B cell (primary cell): ENCODE measurements around the gene RAB24. TPM values are rescaled to one million over a fixed set of nuclear protein-coding genes. Genes with fewer than 3 reads are reported as not detected.

Source experiments
- ATAC-seq: fragments of 200-7000 bp; cut with Tn5 transposase; one replicate; pipeline ENCODE4 v1.10.0; 2021; ENCODE audit warnings: low read depth, mild to moderate bottlenecking, moderate number of reproducible peaks, moderate library complexity
- CTCF ChIA-PET: fragments of 350-600 bp; sonication (Branson Sonifier 250); formaldehyde crosslinking; loops from one replicate; lab custom pipeline; 2021; ENCODE audit warnings: antibody characterized with exemption, inconsistent platforms; lab: Charles Lee
- POLR2A ChIA-PET: fragments of 350-600 bp; sonication (Branson Sonifier 250); formaldehyde crosslinking; loops from one replicate; lab custom pipeline; 2021; ENCODE audit warnings: antibody characterized with exemption; lab: Charles Lee
- DNase-seq: peaks from one replicate; pipeline ENCODE4 v3.0.0; 2013
- H2AFZ ChIP-seq: 2 replicates; pipeline ENCODE4 v1.6.1; 2012; ENCODE audit warnings: mild to moderate bottlenecking, low read depth, low read length; ENCODE audit not compliant: insufficient read depth, poor library complexity, severe bottlenecking
- H3K27ac ChIP-seq, 2 donors: 1 replicate in 1 of 2; 2 replicates in 1 of 2; pipeline ENCODE4 v1.5.1; 2012 to 2013; ENCODE audit warnings: low read length in 2 of 2, mild to moderate bottlenecking in 2 of 2, moderate library complexity in 1 of 2
- H3K27me3 ChIP-seq, 4 experiments: fragments of 200-600 bp in 1 of 4; sonication (generic) in 1 of 4; replicated peaks in 1 of 4; 1 replicate in 2 of 4; 2 replicates in 2 of 4; pipeline versions ENCODE4 v1.6.1 to v1.7.0; 2013 to 2016; ENCODE audit warnings: low read length in 3 of 4, mild to moderate bottlenecking in 2 of 4, mixed read lengths in 1 of 4, moderate library complexity in 1 of 4; ENCODE audit not compliant: insufficient read depth in 4 of 4, control insufficient read depth in 3 of 4; ENCODE audit errors: control extremely low read depth in 1 of 4
- H3K36me3 ChIP-seq, 2 experiments: replicated peaks in 1 of 2; 1 replicate in 1 of 2; 2 replicates in 1 of 2; pipeline versions ENCODE4 v1.6.1 to v1.7.1; 2013; ENCODE audit warnings: low read length in 1 of 2; ENCODE audit not compliant: insufficient read depth in 2 of 2, control insufficient read depth in 1 of 2; ENCODE audit errors: control extremely low read depth in 1 of 2, extremely low read depth in 1 of 2
- H3K4me1 ChIP-seq, 2 donors: fragments of 200-600 bp in 1 of 2; sonication (generic) in 1 of 2; 1 replicate in 1 of 2; 2 replicates in 1 of 2; pipeline versions ENCODE4 v1.5.1 to v1.6.1; 2013 to 2017; ENCODE audit warnings: low read length in 2 of 2; ENCODE audit not compliant: control insufficient read depth in 2 of 2, insufficient read depth in 2 of 2
- H3K4me2 ChIP-seq: replicated peaks from 2 replicates; pipeline ENCODE3; 2012; ENCODE audit warnings: mild to moderate bottlenecking, low read depth, low read length; ENCODE audit not compliant: poor library complexity, severe bottlenecking
- H3K4me3 ChIP-seq, 5 experiments: fragments of 200-600 bp in 1 of 5; sonication (generic) in 1 of 5; 1 replicate in 3 of 5; 2 replicates in 2 of 5; pipeline versions ENCODE4 v1.5.1 to v1.7.0; 2011 to 2016; ENCODE audit warnings: low read length in 4 of 5, mild to moderate bottlenecking in 4 of 5, low read depth in 2 of 5, control low read depth in 1 of 5, moderate library complexity in 1 of 5; ENCODE audit not compliant: insufficient read depth in 1 of 5; ENCODE audit errors: control extremely low read depth in 1 of 5, extremely low read depth in 1 of 5
- H3K79me2 ChIP-seq: fragments of 200-600 bp; sonication (generic); one replicate; pipeline ENCODE4 v1.6.0; 2016; ENCODE audit warnings: low read length; ENCODE audit not compliant: control insufficient read depth, insufficient read depth
- H3K9ac ChIP-seq: fragments of 200-600 bp; sonication (generic); 2 replicates; pipeline ENCODE4 v1.6.1; 2017; ENCODE audit warnings: mild to moderate bottlenecking, low read length, moderate library complexity
- H3K9me3 ChIP-seq, 3 donors: one replicate each; pipeline versions ENCODE4 v1.6.1 to v1.7.1; 2013; ENCODE audit warnings: low read length in 2 of 3; ENCODE audit not compliant: control insufficient read depth in 2 of 3, insufficient read depth in 1 of 3; ENCODE audit errors: control extremely low read depth in 1 of 3
- H4K20me1 ChIP-seq: 2 replicates; pipeline ENCODE4 v1.6.0; 2012; ENCODE audit warnings: mild to moderate bottlenecking, low read length; ENCODE audit not compliant: insufficient read depth, control insufficient read depth, poor library complexity, severe bottlenecking
- H3K27ac Mint-ChIP-seq: one replicate; pipeline ENCODE4 v1.8.0; 2021; ENCODE audit warnings: mixed read lengths
- H3K27me3 Mint-ChIP-seq: one replicate; pipeline ENCODE4 v1.8.0; 2021; ENCODE audit warnings: mixed read lengths
- H3K4me1 Mint-ChIP-seq: one replicate; pipeline ENCODE4 v1.8.0; 2021; ENCODE audit warnings: mixed read lengths
- H3K4me3 Mint-ChIP-seq: one replicate; pipeline ENCODE4 v1.8.0; 2021; ENCODE audit warnings: mixed read lengths
- H3K9me3 Mint-ChIP-seq: one replicate; pipeline ENCODE4 v1.8.0; 2022; ENCODE audit warnings: mixed read lengths; ENCODE audit not compliant: insufficient read depth
- CTCF ChIP-seq: fragments of 200-600 bp; IDR thresholded peaks from one replicate; pipeline ENCODE4 v1.8.0; 2022; ENCODE audit warnings: antibody characterized with exemption, mild to moderate bottlenecking
- EZH2 ChIP-seq: IDR thresholded peaks from 2 replicates; pipeline ENCODE4 v1.6.1; 2012; ENCODE audit warnings: borderline replicate concordance, low read depth, mild to moderate bottlenecking, moderate library complexity, low read length; ENCODE audit not compliant: insufficient read depth, poor library complexity, severe bottlenecking
- WGBS: methylation state at CpG from one replicate; pipeline ENCODE4 v1.1.5; 2013; ENCODE audit warnings: missing lambda C conversion rate; ENCODE audit not compliant: insufficient coverage; 5-methylcytosine and 5-hydroxymethylcytosine counted together
- intact Hi-C: fragments of 100-400 bp; cut with micrococcal nuclease; formaldehyde crosslinking; loops from one replicate; pipeline ENCODE4 v1.10.0; 2022
- polyA plus RNA-seq: library from polyadenylated mRNA; depleted of rRNA; stranded (reverse); fragments of >200 nt; gene quantifications from 2 replicates; pipeline ENCODE4 v1.2.3, GENCODE V29; 2012
- total RNA-seq, 2 donors: library from RNA; stranded (reverse); fragments of 120-200 nt in 1 of 2; gene quantifications; 1 replicate in 1 of 2; 2 replicates in 1 of 2; pipeline versions ENCODE4 v1.2.3 to v1.2.4, GENCODE V29; 2013 to 2022

The RAB24 gene
- total and polyA plus RNA-seq, 2 donors (not counting 1 experiment from before 2014, with no cell fraction given) = 38.3 to 147 TPM

- DNase-seq = peak; percentile 37
- no peak overlapping the region for H2AFZ ChIP-seq
- H3K9me3 Mint-ChIP-seq = no peaks in the 10 kb centered on the region
- H3K9me3 ChIP-seq = no peaks in the 10 kb centered on the region
- peak overlapping the region in 1 of 2 donors; percentile 54 for H3K27ac ChIP-seq
- intact Hi-C loops = no loop called here
- WGBS = 39% methylated on average over 7 of the region's 9 CpGs
- H3K79me2 ChIP-seq = peaks cover 4% of the 10 kb centered on the region
- peak overlapping the region; percentile 59 for H3K4me3 Mint-ChIP-seq
- H3K4me3 ChIP-seq = no peak overlapping the region
- H3K27ac Mint-ChIP-seq = peak overlapping the region; percentile 54
- H3K4me1 ChIP-seq = peaks cover 44 to 62% of the 10 kb centered on the region in 2 donors
- POLR2A ChIA-PET = interaction anchor here (0.6 to 1.0 kb wide), 2 partner anchors 7 to 123 kb away, joined by 3 to 8 read pairs; no protein-coding TSS in a partner anchor
- H3K27me3 ChIP-seq = no peaks in the 10 kb centered on the region
- peaks cover 57% of the 10 kb centered on the region for H3K4me1 Mint-ChIP-seq
- H3K4me2 ChIP-seq = peak overlapping the region; percentile 58
- TF ChIP-seq EZH2 (no peak), CTCF (no peak)
- ATAC-seq = no peak
- CTCF ChIA-PET = interaction anchor here (0.5 to 1.9 kb wide), 2 partner anchors 13 to 738 kb away, joined by 3 to 6 read pairs; no protein-coding TSS in a partner anchor
- H3K27me3 Mint-ChIP-seq = no peaks in the 10 kb centered on the region
- H3K9ac ChIP-seq = no peak overlapping the region
- peaks cover 20 to 44% of the 10 kb centered on the region in 2 experiments for H3K36me3 ChIP-seq
- no peaks in the 10 kb centered on the region for H4K20me1 ChIP-seq
Observed at GRCh38 chr5:177295924-177296323, 7.6 kb downstream of the RAB24 start.

- TF ChIP-seq CTCF = no peak
- no peak for TF ChIP-seq EZH2
- Mint-ChIP-seq H3K4me3 (no peak overlapping the region), H3K4me1 (peaks cover 52% of the 10 kb centered on the region), H3K27ac (peak overlapping the region; percentile 71), H3K27me3 (no peaks in the 10 kb centered on the region), H3K9me3 (no peaks in the 10 kb centered on the region)
- Histone ChIP-seq H3K27ac (peak overlapping the region in 1 of 2 donors; percentile 54), H3K4me2 (no peak overlapping the region), H4K20me1 (no peaks in the 10 kb centered on the region), H3K4me3 (no peak overlapping the region), H3K9me3 (no peaks in the 10 kb centered on the region), H3K79me2 (peaks cover 4% of the 10 kb centered on the region), H3K36me3 (peaks cover 20 to 49% of the 10 kb centered on the region in 2 experiments), H3K27me3 (no peaks in the 10 kb centered on the region), H2AFZ (no peak overlapping the region), H3K4me1 (peaks cover 38 to 58% of the 10 kb centered on the region in 2 donors), H3K9ac (no peak overlapping the region)
- DNase-seq (no peak), ATAC-seq (no peak)
- ChIA-PET POLR2A (interaction anchor here (1.0 kb wide), 1 partner anchor 8 kb away, joined by 3 read pairs; no protein-coding TSS in a partner anchor), CTCF (interaction anchor here (0.8 to 1.9 kb wide), 2 partner anchors 14 to 15 kb away, joined by 3 to 6 read pairs; no protein-coding TSS in a partner anchor)
- 95% methylated on average over 3 of the region's 3 CpGs for WGBS
- intact Hi-C loops = no loop called here
Observed at GRCh38 chr5:177294632-177295031, 8.9 kb downstream of the RAB24 start.
